NCI-H2081 treated with DMSO at 0.1 percent for 48 hours (cell line): ENCODE data around the gene HSF5.

ENCODE experiments used
- DNase-seq: peaks from one replicate; lab custom pipeline; 2025; lab: John Stamatoyannopoulos, UW

HSF5 gene

GRCh38 chr17:58383892-58384462 lies 104.2 kb downstream of the HSF5 start:
- no peak for DNase-seq

- DNase-seq: no peak
Measured at GRCh38 chr17:58382872-58383242, 105.4 kb downstream of the HSF5 start.

GRCh38 chr17:58382108-58382871 lies 105.9 kb downstream of the HSF5 start:
- DNase-seq: no peak

GRCh38 chr17:58381124-58382035 lies 106.8 kb downstream of the HSF5 start:
- DNase-seq: no peak

- no peak for DNase-seq
Measured at GRCh38 chr17:58380207-58381123, 107.7 kb downstream of the HSF5 start.

- DNase-seq: no peak
Measured at GRCh38 chr17:58379511-58379824, 108.7 kb downstream of the HSF5 start.

GRCh38 chr17:58378733-58379510 lies 109.3 kb downstream of the HSF5 start:
- no peak for DNase-seq

- DNase-seq: no peak
Measured at GRCh38 chr17:58377661-58378060, 110.5 kb downstream of the HSF5 start.

- no peak for DNase-seq
Measured at GRCh38 chr17:58377093-58377601, 111.1 kb downstream of the HSF5 start.

GRCh38 chr17:58376472-58377000 lies 111.7 kb downstream of the HSF5 start:
- DNase-seq: no peak

GRCh38 chr17:58375811-58376210 lies 112.4 kb downstream of the HSF5 start:
- no peak for DNase-seq

- DNase-seq: no peak
Measured at GRCh38 chr17:58375256-58375655, 113.0 kb downstream of the HSF5 start.

GRCh38 chr17:58373923-58374322 lies 114.3 kb downstream of the HSF5 start:
- DNase-seq: no peak

- no peak for DNase-seq
Measured at GRCh38 chr17:58373003-58373402, 115.2 kb downstream of the HSF5 start.

- DNase-seq: no peak
Measured at GRCh38 chr17:58371300-58371950, 116.8 kb downstream of the HSF5 start.

GRCh38 chr17:58370716-58371115 lies 117.5 kb downstream of the HSF5 start:
- no peak for DNase-seq

- DNase-seq: no peak
Measured at GRCh38 chr17:58370309-58370708, 117.9 kb downstream of the HSF5 start.
